ENCODE measurements around the gene CTIF.
"Not testable (repeated sequence)": the region's sequence is repeated elsewhere in the genome, so short reads cannot be mapped to it uniquely, and the experiment has no call there.

The CTIF gene

GRCh38 chr18:48538531-48539405 is at the start of gene CTIF:
Gene CTIF, plus strand, starts transcription at chr18:48539031. Its CDS starts 80,535 bp downstream, at chr18:48619566.
- DNase-seq (ENCODE audit: low read depth, low spot score): peak; percentile 93

- no peak for DNase-seq (ENCODE audit: low read depth, low spot score)
Measured at GRCh38 chr18:48490641-48491293, 48.1 kb upstream of the CTIF start.

GRCh38 chr18:48492880-48493279 is 46.0 kb upstream of the CTIF start:
- no peak for DNase-seq (ENCODE audit: low read depth, low spot score)

- no peak for DNase-seq (ENCODE audit: low read depth, low spot score)
Measured at GRCh38 chr18:48493434-48494230, 45.2 kb upstream of the CTIF start.

- no peak for DNase-seq (ENCODE audit: low read depth, low spot score)
Measured at GRCh38 chr18:48497863-48498262, 41.0 kb upstream of the CTIF start.

GRCh38 chr18:48500517-48500916 is 38.3 kb upstream of the CTIF start:
- DNase-seq (ENCODE audit: low read depth, low spot score): no peak

GRCh38 chr18:48502906-48503305 is 35.9 kb upstream of the CTIF start:
- DNase-seq (ENCODE audit: low read depth, low spot score): no peak

GRCh38 chr18:48504819-48505218 is 34.0 kb upstream of the CTIF start:
- no peak for DNase-seq (ENCODE audit: low read depth, low spot score)

- DNase-seq (ENCODE audit: low read depth, low spot score): not testable (repeated sequence)
Measured at GRCh38 chr18:48506983-48507568, 31.8 kb upstream of the CTIF start.

GRCh38 chr18:48512498-48512897 is 26.3 kb upstream of the CTIF start:
- not testable (repeated sequence) for DNase-seq (ENCODE audit: low read depth, low spot score)

- DNase-seq (ENCODE audit: low read depth, low spot score): no peak
Measured at GRCh38 chr18:48514786-48515185, 24.0 kb upstream of the CTIF start.

- DNase-seq (ENCODE audit: low read depth, low spot score): no peak
Measured at GRCh38 chr18:48517048-48517447, 21.8 kb upstream of the CTIF start.

- no peak for DNase-seq (ENCODE audit: low read depth, low spot score)
Measured at GRCh38 chr18:48519431-48520100, 19.3 kb upstream of the CTIF start.

- DNase-seq (ENCODE audit: low read depth, low spot score): no peak
Measured at GRCh38 chr18:48521723-48522122, 17.1 kb upstream of the CTIF start.

GRCh38 chr18:48525671-48526070 is 13.2 kb upstream of the CTIF start:
- no peak for DNase-seq (ENCODE audit: low read depth, low spot score)

GRCh38 chr18:48527461-48527860 is 11.4 kb upstream of the CTIF start:
- no peak for DNase-seq (ENCODE audit: low read depth, low spot score)

- DNase-seq (ENCODE audit: low read depth, low spot score): no peak
Measured at GRCh38 chr18:48528861-48529260, 10.0 kb upstream of the CTIF start.

GRCh38 chr18:48529796-48530195 is 9.0 kb upstream of the CTIF start:
- no peak for DNase-seq (ENCODE audit: low read depth, low spot score)

- no peak for DNase-seq (ENCODE audit: low read depth, low spot score)
Measured at GRCh38 chr18:48530399-48531081, 8.3 kb upstream of the CTIF start.

- no peak for DNase-seq (ENCODE audit: low read depth, low spot score)
Measured at GRCh38 chr18:48531082-48531403, 7.8 kb upstream of the CTIF start.

GRCh38 chr18:48531908-48532307 is 6.9 kb upstream of the CTIF start:
- no peak for DNase-seq (ENCODE audit: low read depth, low spot score)

Measured in smooth muscle cell of the brain vasculature (primary cell).